KMS-11 (cell line): Measurements from ENCODE around the gene GRK1.

Source experiments
- H2AFZ ChIP-seq: fragments of 200-600 bp; sonication (generic); 2 replicates; pipeline ENCODE4 v1.6.1; 2016; ENCODE audit warnings: antibody characterized with exemption, mixed run types, low read depth
- H3K27ac ChIP-seq: fragments of 200-600 bp; sonication (generic); 2 replicates; pipeline ENCODE4 v1.6.1; 2016; ENCODE audit warnings: mild to moderate bottlenecking, mixed run types
- H3K27me3 ChIP-seq: fragments of 200-600 bp; sonication (generic); 2 replicates; pipeline ENCODE4 v1.6.1; 2017; ENCODE audit warnings: mild to moderate bottlenecking, low read depth, mixed run types, moderate library complexity; ENCODE audit not compliant: insufficient read depth
- H3K36me3 ChIP-seq: fragments of 200-600 bp; sonication (generic); 2 replicates; pipeline ENCODE4 v1.6.1; 2017; ENCODE audit warnings: mild to moderate bottlenecking, mixed run types; ENCODE audit not compliant: insufficient read depth
- H3K4me1 ChIP-seq: fragments of 200-600 bp; sonication (generic); 2 replicates; pipeline ENCODE4 v1.6.1; 2016; ENCODE audit warnings: mild to moderate bottlenecking, low read depth, mixed run types; ENCODE audit not compliant: poor library complexity, severe bottlenecking
- H3K4me2 ChIP-seq: fragments of 200-600 bp; sonication (generic); 2 replicates; pipeline ENCODE4 v1.7.0; 2016; ENCODE audit warnings: mild to moderate bottlenecking, mixed run types
- H3K4me3 ChIP-seq: fragments of 200-600 bp; sonication (generic); IDR thresholded peaks from 2 replicates; pipeline ENCODE4 v1.6.1; 2017; ENCODE audit warnings: low read depth, low read length, mixed read lengths; ENCODE audit not compliant: insufficient read depth
- H3K79me2 ChIP-seq: fragments of 200-600 bp; sonication (generic); 2 replicates; pipeline ENCODE4 v1.6.1; 2016; ENCODE audit warnings: low read depth, mixed run types; ENCODE audit not compliant: insufficient read depth
- H3K9ac ChIP-seq: fragments of 200-600 bp; sonication (generic); 2 replicates; pipeline ENCODE4 v1.6.1; 2016; ENCODE audit warnings: mild to moderate bottlenecking, mixed run types
- H4K20me1 ChIP-seq: fragments of 200-600 bp; sonication (generic); 2 replicates; pipeline ENCODE4 v1.6.1; 2016; ENCODE audit warnings: mild to moderate bottlenecking, mixed run types; ENCODE audit not compliant: insufficient read depth
- CTCF ChIP-seq: fragments of 200-600 bp; sonication (generic); conservative IDR thresholded peaks from 2 replicates; pipeline ENCODE4 v1.6.1; 2017; ENCODE audit warnings: low read depth, mild to moderate bottlenecking, antibody characterized with exemption, low read length, moderate library complexity, mixed read lengths

The GRK1 gene

GRCh38 chr13:113650275-113650674 is 16.7 kb upstream of the GRK1 start:
- no peak for TF ChIP-seq CTCF
- no peak overlapping the region for H2AFZ ChIP-seq

GRCh38 chr13:113650731-113651148 is 16.3 kb upstream of the GRK1 start:
- H3K4me1 ChIP-seq = no peaks in the 10 kb centered on the region
- TF ChIP-seq CTCF = no peak
- no peaks in the 10 kb centered on the region for H3K27me3 ChIP-seq
- H3K4me2 ChIP-seq = no peak overlapping the region
- no peak overlapping the region for H3K27ac ChIP-seq
- H3K9ac ChIP-seq = no peak overlapping the region
- H2AFZ ChIP-seq = no peak overlapping the region
- no peaks in the 10 kb centered on the region for H3K79me2 ChIP-seq
- no peak overlapping the region for H3K4me3 ChIP-seq
- no peaks in the 10 kb centered on the region for H3K36me3 ChIP-seq
- H4K20me1 ChIP-seq = no peaks in the 10 kb centered on the region

More at GRCh38 chr13:113650275-113650674, 16.7 kb upstream of the GRK1 start:
- Histone ChIP-seq H3K79me2 (no peaks in the 10 kb centered on the region), H3K4me2 (no peak overlapping the region), H3K27me3 (no peaks in the 10 kb centered on the region), H3K4me3 (no peak overlapping the region), H3K9ac (no peak overlapping the region), H3K4me1 (no peaks in the 10 kb centered on the region), H3K27ac (no peak overlapping the region), H3K36me3 (no peaks in the 10 kb centered on the region), H4K20me1 (no peaks in the 10 kb centered on the region)

DNA sequence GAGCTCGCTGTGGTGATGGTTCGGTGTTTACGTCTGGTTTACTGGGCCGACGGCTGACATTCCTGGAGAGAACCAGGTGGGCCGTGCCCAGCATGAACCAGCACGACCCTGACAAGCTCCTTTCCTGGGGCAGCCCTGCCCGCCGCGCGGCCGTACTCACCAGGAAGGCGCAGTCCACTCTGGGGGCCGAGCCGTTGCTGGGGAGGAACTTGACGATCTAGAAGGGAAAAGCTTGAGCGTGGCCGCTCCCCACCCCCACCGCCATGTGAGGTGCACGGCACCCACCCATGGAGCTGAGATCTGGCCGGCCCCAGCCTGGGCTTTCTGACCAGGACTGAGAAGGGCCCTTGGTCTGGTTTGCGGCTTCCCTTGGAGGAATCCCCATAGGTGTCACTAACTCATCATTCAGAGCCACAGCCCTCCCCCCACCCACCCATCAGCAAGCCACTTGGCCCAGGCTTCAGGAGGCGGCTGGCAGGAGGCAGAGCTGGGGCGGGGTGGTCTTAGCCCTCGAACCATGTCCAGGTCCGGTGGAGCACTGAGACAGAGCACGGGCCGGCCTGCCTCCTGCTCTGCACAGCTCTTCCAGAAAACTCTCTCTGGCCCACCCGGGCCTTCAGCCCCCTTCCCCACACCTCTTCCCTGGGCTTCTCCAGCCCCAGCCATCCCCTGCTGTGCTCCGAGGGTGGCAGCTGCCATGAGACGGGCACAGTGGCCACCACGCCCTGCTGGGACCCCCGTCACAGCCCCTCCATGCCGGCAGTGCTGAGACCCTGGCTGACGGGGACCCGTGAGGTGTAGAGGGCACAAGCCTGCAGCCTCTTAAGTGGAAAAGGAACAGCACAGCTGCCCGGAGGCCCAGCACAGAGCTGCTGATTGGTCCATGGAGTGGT is 15.3 kb upstream of the GRK1 start:
- H3K4me3 ChIP-seq = no peak overlapping the region
- TF ChIP-seq CTCF = no peak
- no peaks in the 10 kb centered on the region for H3K27me3 ChIP-seq
- no peak overlapping the region for H3K27ac ChIP-seq
- no peaks in the 10 kb centered on the region for H3K4me1 ChIP-seq
- H2AFZ ChIP-seq = no peak overlapping the region
- H4K20me1 ChIP-seq = no peaks in the 10 kb centered on the region
- H3K9ac ChIP-seq = no peak overlapping the region
- no peaks in the 10 kb centered on the region for H3K79me2 ChIP-seq
- H3K36me3 ChIP-seq = no peaks in the 10 kb centered on the region
- H3K4me2 ChIP-seq = no peak overlapping the region

GRCh38 chr13:113652404-113653263 is 14.4 kb upstream of the GRK1 start:
- no peaks in the 10 kb centered on the region for H3K79me2 ChIP-seq
- no peaks in the 10 kb centered on the region for H3K36me3 ChIP-seq
- H3K4me2 ChIP-seq = no peak overlapping the region
- H2AFZ ChIP-seq = no peak overlapping the region
- no peak overlapping the region for H3K27ac ChIP-seq
- H3K27me3 ChIP-seq = no peaks in the 10 kb centered on the region
- H3K4me1 ChIP-seq = no peaks in the 10 kb centered on the region
- no peak overlapping the region for H3K4me3 ChIP-seq
- no peaks in the 10 kb centered on the region for H4K20me1 ChIP-seq
- no peak for TF ChIP-seq CTCF
- H3K9ac ChIP-seq = no peak overlapping the region
